Astrocyte (in vitro differentiated cells and primary cell): Measurements from ENCODE around the gene SH3BP4.

Experiments
- CTCF ChIP-seq: IDR thresholded peaks from 2 replicates; pipeline ENCODE4 v1.5.1; 2011; ENCODE audit warnings: low read depth, mild to moderate bottlenecking, inconsistent platforms, low read length, moderate library complexity; ENCODE audit not compliant: insufficient read depth
- EZH2 ChIP-seq: IDR thresholded peaks from 2 replicates; pipeline ENCODE4 v1.6.1; 2012; ENCODE audit warnings: mild to moderate bottlenecking, low read length, inconsistent platforms; ENCODE audit not compliant: insufficient read depth

DNA sequence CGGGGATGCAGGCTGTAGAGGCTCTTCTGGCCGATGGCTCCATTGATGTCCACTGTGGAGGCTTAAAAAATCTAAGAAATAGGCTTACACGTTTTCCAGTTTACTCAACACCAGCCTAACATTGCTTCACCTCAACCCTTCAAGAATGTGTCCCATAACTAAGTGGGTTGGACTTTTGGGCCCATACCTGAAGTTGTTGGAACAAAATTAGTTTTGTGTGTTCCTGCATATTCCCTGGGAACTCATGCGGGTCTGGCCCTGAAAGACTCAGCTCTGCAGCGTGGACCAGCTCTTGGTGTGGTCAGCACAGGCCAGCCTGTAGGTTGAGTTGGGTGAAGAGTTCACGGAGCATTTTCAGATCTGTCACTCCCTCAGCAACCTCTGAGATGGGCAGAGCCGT is 38.5 kb downstream of the SH3BP4 start:
- no peak for TF ChIP-seq EZH2
- no peak for TF ChIP-seq CTCF
